ENCODE results near the gene LACTBL1.
"Not testable (repeated sequence)": the region's sequence is repeated elsewhere in the genome, so short reads cannot be mapped to it uniquely, and the experiment has no call there.

LACTBL1 gene

DNA sequence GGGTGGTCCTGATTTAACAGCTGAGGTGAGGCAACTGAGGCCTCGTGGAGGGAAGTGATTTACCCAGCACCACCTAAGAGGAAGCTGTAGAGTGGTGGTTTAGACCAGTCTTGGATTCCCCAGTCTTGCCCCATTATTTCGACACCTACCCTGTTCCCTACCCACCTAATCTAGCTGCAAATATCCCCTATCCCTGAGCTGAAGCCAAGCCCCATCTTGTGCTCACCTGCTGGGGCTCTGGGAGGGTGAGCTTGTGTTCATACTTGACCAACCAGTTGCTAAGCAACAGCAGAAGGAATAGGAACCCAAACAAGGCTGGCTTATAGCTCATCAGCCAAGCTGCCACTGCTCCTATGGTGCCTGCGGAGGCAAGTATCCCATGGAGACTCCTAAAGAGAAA, 41.0 kb upstream of the LACTBL1 start:
- TF ChIP-seq, protein P1, sequence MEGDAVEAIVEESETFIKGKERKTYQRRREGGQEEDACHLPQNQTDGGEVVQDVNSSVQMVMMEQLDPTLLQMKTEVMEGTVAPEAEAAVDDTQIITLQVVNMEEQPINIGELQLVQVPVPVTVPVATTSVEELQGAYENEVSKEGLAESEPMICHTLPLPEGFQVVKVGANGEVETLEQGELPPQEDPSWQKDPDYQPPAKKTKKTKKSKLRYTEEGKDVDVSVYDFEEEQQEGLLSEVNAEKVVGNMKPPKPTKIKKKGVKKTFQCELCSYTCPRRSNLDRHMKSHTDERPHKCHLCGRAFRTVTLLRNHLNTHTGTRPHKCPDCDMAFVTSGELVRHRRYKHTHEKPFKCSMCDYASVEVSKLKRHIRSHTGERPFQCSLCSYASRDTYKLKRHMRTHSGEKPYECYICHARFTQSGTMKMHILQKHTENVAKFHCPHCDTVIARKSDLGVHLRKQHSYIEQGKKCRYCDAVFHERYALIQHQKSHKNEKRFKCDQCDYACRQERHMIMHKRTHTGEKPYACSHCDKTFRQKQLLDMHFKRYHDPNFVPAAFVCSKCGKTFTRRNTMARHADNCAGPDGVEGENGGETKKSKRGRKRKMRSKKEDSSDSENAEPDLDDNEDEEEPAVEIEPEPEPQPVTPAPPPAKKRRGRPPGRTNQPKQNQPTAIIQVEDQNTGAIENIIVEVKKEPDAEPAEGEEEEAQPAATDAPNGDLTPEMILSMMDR (IDR thresholded peaks at IDR 0.05; ENCODE audit: low read length, missing control alignments): no peak
- no peak overlapping the region for H3K4me3 ChIP-seq (replicated peaks; ENCODE audit: low read depth, low read length)
- no peak for DNase-seq (ENCODE audit: low read depth)

DNA sequence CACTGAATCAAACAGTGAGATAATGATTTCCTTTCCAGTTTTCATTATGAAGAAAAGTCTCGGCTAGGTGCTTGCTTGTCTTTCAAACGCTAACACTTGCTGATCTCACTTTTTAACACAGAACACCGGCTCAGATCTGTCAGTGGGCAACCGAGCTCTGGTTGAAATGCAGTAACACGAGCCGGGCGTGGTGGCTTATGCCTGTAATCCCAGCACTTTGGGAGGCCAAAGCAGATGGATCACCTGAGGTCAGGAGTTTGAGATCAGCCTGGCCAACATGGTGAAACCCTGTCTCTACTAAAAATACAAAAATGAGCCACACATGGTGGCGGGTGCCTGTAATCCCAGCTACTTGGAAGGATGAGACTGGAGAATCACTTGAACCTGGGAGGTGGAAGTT, 37.4 kb upstream of the LACTBL1 start:
- H3K4me3 ChIP-seq (replicated peaks; ENCODE audit: low read depth, low read length); DNase-seq (ENCODE audit: low read depth): not testable (repeated sequence)

DNA sequence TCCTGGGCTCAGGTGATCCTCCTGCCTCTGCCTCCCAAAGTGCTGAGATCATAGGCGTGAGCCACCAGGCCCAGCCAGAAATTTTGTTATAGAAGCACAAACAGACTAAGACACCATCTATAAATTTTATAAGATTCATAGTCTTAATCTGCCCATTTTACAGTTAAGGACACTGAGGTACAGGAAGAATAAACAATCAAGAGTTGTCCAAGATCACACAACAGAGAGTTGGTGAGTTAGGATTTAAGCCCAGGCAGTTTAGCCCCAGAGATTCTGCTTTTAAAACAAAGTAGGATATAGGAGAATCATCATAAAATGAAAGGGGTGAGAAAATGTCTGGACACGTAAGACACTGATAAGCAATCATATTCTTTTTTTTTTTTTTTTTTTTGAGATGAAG, 36.2 kb upstream of the LACTBL1 start:
- H3K4me3 ChIP-seq (replicated peaks; ENCODE audit: low read depth, low read length): no peak overlapping the region
- TF ChIP-seq, protein P1 (IDR thresholded peaks at IDR 0.05; ENCODE audit: low read length, missing control alignments): no peak
- DNase-seq (ENCODE audit: low read depth): no peak

DNA sequence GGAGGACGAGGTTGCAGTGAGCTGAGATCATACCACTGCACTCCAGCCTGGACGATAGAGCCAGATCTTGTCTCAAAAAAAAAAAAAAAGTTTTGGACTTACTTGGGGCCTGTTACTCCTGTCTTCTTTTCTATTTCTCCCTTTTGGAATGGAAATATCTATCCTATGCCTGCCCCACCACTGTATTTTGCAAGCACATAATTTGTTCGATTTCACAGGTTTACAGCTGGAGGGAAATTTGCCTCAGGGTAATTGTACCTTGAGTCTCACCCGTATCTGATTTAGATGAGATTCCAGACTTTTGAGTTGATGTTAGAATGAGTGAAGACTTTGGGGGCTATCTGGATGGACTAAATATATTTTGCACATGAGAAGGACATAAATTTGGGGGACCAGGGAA, 34.4 kb upstream of the LACTBL1 start:
- no peak overlapping the region for H3K4me3 ChIP-seq (replicated peaks; ENCODE audit: low read depth, low read length)
- TF ChIP-seq, protein P1 (IDR thresholded peaks at IDR 0.05; ENCODE audit: low read length, missing control alignments): no peak
- no peak for DNase-seq (ENCODE audit: low read depth)

DNA sequence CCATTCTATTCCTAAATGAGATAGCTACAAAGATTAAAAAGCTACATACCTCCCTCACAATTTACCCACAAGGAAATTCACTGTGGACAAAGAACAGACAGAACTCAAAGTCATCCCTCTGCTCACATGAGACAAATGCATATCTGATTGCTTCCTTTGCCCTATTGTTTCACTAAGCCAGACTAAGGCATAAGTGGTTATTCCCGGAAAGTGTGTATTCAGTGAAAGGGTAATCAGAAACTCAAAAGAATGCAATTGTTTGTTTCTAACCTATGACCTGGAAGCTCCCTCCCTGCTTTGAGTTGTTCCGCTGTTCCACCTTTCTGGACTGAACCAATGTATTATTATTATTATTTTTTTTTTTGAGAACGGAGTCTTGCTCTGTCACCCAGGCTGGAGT, 32.1 kb upstream of the LACTBL1 start:
- DNase-seq (ENCODE audit: low read depth): peak; percentile 16
- not testable (repeated sequence) for H3K4me3 ChIP-seq (replicated peaks; ENCODE audit: low read depth, low read length)

DNA sequence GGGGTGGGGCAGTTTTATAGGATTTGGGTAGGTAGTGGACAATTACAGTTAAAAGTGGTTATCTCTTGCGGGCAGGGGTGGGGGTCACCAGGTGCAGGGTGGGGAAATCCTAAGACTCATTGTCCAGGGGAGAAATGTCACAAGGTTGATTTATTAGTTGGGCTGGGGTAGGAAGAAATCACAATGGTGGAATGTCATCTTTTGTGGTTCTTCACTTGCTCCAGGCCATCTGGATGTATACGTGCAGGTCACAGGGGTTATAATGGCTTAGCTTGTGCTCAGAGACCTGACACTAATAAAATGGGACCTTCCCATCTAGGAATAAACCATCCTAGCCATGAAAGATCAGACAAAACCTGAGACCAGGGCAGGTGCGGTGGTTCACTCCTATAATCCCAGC, 31.4 kb upstream of the LACTBL1 start:
- DNase-seq (ENCODE audit: low read depth): no peak

DNA sequence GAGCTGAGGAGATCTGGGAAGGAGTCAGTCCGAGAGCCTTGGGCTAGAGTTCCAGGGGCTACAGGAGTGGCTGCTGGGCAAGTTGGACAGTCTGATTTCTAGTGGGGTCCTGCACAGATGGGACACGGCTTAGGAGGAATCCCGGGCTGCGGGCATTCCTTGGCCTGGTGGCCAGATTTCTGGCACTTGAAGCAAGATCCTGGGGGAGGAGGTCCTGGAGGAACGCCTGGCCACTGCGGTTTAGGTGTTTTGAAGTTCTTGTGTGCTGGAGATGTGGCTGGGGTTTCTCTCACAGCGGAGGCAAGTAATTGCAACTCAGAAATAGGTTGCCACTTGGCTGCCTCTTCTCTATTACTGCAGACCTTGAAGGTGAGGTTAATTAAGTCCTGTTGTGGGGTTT, 29.6 kb upstream of the LACTBL1 start:
- not testable (repeated sequence) for H3K4me3 ChIP-seq (replicated peaks; ENCODE audit: low read depth, low read length); DNase-seq (ENCODE audit: low read depth)

More for the DNA sequence above, 31.4 kb upstream of the LACTBL1 start:
- TF ChIP-seq, protein P1 (IDR thresholded peaks at IDR 0.05; ENCODE audit: low read length, missing control alignments): no peak
- H3K4me3 ChIP-seq (replicated peaks; ENCODE audit: low read depth, low read length): no peak overlapping the region

DNA sequence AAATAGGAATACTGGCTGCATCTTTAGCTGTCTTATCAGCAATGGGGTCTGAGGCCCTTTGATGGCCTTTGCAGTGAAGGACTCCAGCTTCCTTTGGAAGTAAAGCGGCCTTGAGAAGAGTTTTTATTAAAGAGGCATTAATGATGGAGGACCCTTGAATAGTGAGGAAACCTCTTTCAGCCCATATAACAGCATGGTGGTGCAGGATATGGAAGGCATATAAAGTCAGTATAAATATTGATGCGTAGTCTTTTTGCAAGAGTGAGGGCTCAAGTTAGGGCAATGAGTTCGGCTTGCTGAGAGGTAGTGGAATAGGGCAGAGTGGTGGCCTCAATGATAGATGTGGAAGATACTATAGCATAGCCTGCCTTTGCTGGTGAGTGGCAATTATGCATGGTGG, 27.5 kb upstream of the LACTBL1 start:
- H3K4me3 ChIP-seq (replicated peaks; ENCODE audit: low read depth, low read length); DNase-seq (ENCODE audit: low read depth): not testable (repeated sequence)

DNA sequence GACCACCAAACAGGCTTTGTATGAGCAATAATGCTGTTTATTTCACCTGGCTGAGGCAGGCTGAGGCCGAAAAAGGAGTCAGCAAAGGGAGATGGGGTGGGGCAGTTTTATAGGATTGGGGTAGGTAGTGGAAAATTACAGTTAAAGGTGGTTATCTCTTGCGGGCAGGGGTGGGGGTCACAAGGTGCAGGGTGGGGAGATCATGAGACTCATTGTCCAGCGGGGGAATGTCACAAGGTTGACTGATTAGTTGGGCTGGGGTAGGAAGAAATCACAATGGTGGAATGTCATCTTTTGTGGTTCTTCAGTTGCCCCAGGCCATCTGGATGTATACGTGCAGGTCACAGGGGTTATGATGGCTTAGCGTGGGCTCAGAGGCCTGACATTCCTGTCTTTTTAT, 24.9 kb upstream of the LACTBL1 start:
- not testable (repeated sequence) for H3K4me3 ChIP-seq (replicated peaks; ENCODE audit: low read depth, low read length); DNase-seq (ENCODE audit: low read depth)

DNA sequence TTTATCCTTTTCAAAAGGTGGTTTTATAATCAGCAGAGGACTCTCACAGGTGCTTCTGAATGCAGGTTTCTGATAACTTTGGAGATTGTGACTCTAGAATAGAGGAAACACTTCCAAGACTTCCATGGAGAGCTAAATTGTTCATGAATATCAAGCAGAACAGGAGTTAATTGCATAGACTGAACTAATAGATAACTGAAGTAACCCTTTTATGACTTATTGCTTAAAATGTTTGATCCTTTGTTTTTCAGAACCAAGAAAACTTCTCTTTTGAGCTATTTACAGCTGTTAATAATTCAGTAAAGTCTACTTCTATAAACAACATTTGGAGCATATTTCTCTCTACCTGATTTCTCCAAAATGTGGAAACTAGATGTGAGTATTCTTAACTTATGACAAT, 23.1 kb upstream of the LACTBL1 start:
- DNase-seq (ENCODE audit: low read depth): no peak
- TF ChIP-seq, protein P1 (IDR thresholded peaks at IDR 0.05; ENCODE audit: low read length, missing control alignments): no peak
- H3K4me3 ChIP-seq (replicated peaks; ENCODE audit: low read depth, low read length): no peak overlapping the region

DNA sequence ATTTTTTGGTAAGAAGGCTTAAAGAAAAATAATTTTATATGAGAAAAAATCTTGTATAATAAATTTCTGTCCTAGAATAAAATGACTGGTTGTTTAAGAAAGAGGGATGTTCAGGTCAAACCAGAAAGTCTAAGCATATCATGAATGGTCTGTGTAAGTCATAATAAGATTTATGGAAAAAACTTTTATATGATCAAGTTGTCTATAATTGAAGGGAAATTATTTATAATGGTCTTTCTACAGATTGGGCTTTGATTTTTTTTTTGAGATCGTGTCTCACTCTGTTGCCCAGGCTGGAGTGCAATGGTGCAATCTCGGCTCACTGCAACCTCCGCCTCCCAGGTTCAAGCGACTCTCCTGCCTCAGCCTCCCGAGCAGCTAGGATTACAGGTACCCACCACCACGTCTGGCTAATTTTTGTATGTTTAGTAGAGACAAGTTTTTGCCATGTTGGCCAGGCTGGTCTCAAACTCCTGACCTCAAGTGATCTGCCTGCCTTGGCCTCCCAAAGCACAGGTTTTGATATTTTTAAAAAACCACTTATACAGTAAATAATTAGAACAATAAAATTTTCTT, 20.6 kb upstream of the LACTBL1 start:
- DNase-seq (ENCODE audit: low read depth); H3K4me3 ChIP-seq (replicated peaks; ENCODE audit: low read depth, low read length): not testable (repeated sequence)

DNA sequence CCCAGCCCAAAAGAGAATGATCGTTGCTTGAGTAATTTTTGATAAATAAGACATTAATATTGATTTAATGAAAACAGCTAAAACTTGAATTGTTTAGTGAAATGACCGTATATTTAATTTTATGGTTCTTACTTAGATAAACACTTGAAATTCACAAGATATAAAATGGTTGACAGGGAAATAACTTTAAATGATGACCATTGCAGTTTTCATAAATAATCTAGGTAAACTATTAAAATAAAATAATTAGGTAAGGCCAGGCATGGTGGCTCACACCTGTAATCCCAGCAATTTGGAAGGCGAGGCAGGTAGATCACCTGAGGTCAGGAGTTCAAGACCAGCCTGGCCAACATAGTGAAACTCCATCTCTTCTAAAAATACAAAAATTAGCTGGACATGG, 19.7 kb upstream of the LACTBL1 start:
- not testable (repeated sequence) for H3K4me3 ChIP-seq (replicated peaks; ENCODE audit: low read depth, low read length); DNase-seq (ENCODE audit: low read depth)
